Fibroblast of skin of scalp (primary cell): ENCODE data around the gene SP9.
A peak's percentile ranks its signal among the peaks of the same experiment; 100 is the strongest.
"Not testable (repeated sequence)": the region's sequence is repeated elsewhere in the genome, so short reads cannot be mapped to it uniquely, and the experiment has no call there.

ENCODE experiments used
- DNase-seq: peaks from one replicate; pipeline ENCODE4 v3.0.0-alpha.2; 2013

The SP9 gene

GRCh38 chr2:174344716-174345461, 10.1 kb downstream of the SP9 start:
- DNase-seq = peak; percentile 53

- DNase-seq = no peak
These were observed 15.3 kb downstream of the SP9 start for GRCh38 chr2:174350018-174350417.

GRCh38 chr2:174350593-174351181, 15.9 kb downstream of the SP9 start:
- DNase-seq = no peak

GRCh38 chr2:174353004-174353403, 18.2 kb downstream of the SP9 start:
- no peak for DNase-seq

- DNase-seq = no peak
These were observed 21.6 kb downstream of the SP9 start for GRCh38 chr2:174356347-174356746.

- DNase-seq = not testable (repeated sequence)
These were observed 24.9 kb downstream of the SP9 start for GRCh38 chr2:174359663-174360062.

GRCh38 chr2:174362949-174363348, 28.2 kb downstream of the SP9 start:
- DNase-seq = no peak

GRCh38 chr2:174363492-174364225, 28.9 kb downstream of the SP9 start:
- not testable (repeated sequence) for DNase-seq

- no peak for DNase-seq
These were observed 29.9 kb downstream of the SP9 start for GRCh38 chr2:174364628-174365027.

- peak; percentile 68 for DNase-seq
These were observed 30.8 kb downstream of the SP9 start for GRCh38 chr2:174365571-174365970.

GRCh38 chr2:174368691-174369090, 33.9 kb downstream of the SP9 start:
- DNase-seq = no peak

GRCh38 chr2:174376967-174377366, 42.2 kb downstream of the SP9 start:
- no peak for DNase-seq

GRCh38 chr2:174383796-174384195, 49.0 kb downstream of the SP9 start:
- DNase-seq = no peak

GRCh38 chr2:174385201-174385600, 50.4 kb downstream of the SP9 start:
- no peak for DNase-seq
